Coronary artery (tissue), 2 donors: ENCODE data around the gene MAP1S.

ENCODE experiments used
- DNase-seq: peaks from one replicate; pipeline ENCODE4 v3.0.0-alpha.2; 2017; ENCODE audit warnings: low spot score
- H3K27ac ChIP-seq, 2 donors: fragments of 200-600 bp; sonication (generic); one replicate each; pipeline ENCODE4 v1.5.1; 2016 to 2019
- H3K4me3 ChIP-seq: fragments of 200-600 bp; sonication (generic); 2 replicates; pipeline ENCODE4 v1.5.1; 2016; ENCODE audit warnings: mild to moderate bottlenecking, moderate library complexity
- CTCF ChIP-seq: fragments of 200-600 bp; sonication (generic); IDR thresholded peaks from one replicate; pipeline ENCODE4 v1.5.1; 2019; ENCODE audit warnings: antibody characterized with exemption

Gene MAP1S

DNA sequence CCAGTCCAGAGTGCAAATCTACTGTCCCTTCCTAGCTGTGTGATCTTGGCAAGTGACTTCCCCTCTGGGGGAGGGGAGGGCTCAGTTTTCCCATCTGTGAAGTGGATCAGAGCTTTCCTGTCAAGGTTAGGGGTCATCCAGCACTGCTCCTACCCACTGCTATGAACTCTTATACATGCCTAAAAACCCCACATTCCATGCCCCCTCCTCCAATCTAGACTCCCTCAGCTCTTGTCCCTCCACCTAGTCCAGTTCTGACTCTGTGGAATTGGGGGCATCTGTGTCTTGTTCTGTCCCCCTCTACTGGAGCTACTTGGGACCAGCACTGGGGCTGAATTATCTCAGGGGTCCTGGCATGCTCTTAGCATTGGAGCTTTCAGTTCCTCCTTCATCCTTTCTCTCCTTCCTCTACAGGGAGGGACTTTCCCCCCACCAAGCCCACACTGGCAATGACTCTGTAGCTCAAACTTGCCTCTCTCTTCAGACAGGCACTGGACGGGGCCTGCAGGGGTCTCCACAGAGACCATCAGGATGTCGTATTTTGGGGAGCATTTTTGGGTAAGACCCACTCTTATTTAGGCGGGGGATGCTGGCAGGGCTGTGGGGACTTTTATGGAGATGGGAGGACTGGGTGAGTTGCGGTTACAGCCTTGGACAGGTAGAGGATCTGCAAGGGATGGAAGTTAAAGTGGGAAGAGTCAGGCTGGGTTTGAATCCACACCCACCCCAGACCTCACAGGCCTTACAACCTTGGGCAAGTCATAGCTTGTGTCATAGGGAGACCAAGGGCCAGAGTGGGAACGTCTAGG, 35.6 kb downstream of the MAP1S start:
- DNase-seq: no peak
- Histone ChIP-seq H3K27ac (no peak overlapping the region), H3K4me3 (no peak overlapping the region)
- no peak for TF ChIP-seq CTCF

- Histone ChIP-seq H3K4me3 (no peak overlapping the region), H3K27ac (no peak overlapping the region)
- DNase-seq: no peak
- no peak for TF ChIP-seq CTCF
Observed at GRCh38 chr19:17755443-17755890, 36.2 kb downstream of the MAP1S start.

DNA sequence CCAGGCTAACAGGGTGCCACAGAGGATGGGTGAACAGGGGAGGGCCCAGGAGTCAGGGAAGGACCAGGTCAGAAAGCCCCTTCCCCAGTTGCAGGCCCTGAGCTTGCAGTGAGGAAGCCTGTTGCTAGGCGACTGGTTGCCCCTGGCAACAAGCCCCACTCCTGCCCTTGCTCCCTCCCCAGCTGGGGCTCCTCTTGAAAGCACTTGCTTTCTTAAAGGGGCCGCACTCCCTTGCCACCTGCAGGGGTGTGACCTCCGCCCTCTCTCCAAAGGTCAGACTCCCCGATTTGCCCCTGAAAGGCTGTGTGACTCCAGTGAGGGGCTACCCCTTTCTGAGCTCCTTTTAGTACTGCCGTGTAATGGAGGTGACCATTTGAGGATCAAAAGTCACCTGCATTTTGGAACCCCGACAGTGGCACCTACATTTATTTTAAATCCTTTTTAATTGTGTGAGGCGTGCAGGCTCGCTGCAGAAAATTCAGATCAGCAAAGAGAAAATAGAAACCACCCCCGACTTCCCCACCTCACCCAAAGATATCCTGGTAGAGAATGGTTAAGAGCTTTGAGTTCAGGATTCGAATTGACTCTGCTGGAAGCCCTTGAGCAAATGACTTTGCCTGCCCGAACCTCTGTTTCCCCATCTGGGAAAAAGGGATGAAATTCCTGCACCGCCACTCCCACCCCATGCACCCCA, 36.8 kb downstream of the MAP1S start:
- no peak for DNase-seq
- TF ChIP-seq CTCF: no peak
- Histone ChIP-seq H3K27ac (no peak overlapping the region), H3K4me3 (no peak overlapping the region)

GRCh38 chr19:17757125-17757524, 37.8 kb downstream of the MAP1S start:
- DNase-seq: no peak
- H3K27ac ChIP-seq: no peak overlapping the region
- TF ChIP-seq CTCF: no peak
- H3K4me3 ChIP-seq: no peak overlapping the region

DNA sequence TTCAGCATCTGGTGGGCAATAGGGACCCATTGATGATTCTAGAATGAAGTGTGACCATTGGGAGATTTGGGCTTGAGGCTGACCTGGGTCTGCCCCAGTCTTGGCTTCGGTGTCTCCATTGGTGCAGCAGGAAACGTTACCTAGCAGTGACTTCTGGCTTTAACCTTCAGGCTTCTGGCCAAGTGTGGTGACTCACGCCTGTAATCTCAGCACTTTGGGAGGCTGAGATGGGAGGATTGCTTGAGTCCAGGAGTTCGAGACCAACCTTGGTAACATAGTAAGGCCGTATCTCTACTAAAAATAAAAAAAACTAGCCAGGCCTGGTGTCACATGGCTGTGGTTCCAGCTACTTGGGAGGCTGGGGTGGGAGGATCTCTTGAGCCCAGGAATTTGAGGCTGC, 39.2 kb downstream of the MAP1S start:
- Histone ChIP-seq H3K4me3 (no peak overlapping the region), H3K27ac (no peak overlapping the region)
- DNase-seq: no peak
- TF ChIP-seq CTCF: no peak

DNA sequence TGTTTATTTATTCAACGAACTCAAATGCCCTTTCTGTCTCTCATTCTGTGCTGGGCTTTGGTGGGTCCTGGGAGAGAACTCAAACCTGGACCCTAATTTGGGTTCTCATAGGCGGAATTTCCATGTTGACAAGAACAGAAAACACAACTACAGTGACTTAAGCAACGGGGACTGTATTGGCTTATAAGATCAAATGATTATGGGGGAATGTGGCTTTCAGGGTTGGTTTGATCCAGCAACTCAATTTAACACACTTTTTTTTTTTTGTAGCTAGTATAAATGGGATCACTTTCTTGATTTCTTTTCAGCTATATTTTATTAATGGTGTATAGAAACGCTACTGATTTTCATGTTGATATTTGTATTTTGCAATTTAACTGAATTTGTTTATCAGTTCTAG, 41.9 kb downstream of the MAP1S start:
- no peak overlapping the region for H3K27ac ChIP-seq
- no peak for TF ChIP-seq CTCF

More for the DNA sequence above, 41.9 kb downstream of the MAP1S start:
- H3K4me3 ChIP-seq: no peak overlapping the region
- no peak for DNase-seq
